ENCODE measurements around the gene COQ8B. TPM values are rescaled to one million over a fixed set of nuclear protein-coding genes. Genes with fewer than 3 reads are reported as not detected.

COQ8B gene
- total and polyA plus RNA-seq, 7 experiments from 2014 or later: 14.4 to 48.3 (median 36.9) TPM

- peaks cover 0 to 9% (median 3%) of the 10 kb centered on the region in 11 donors for H3K9me3 Mint-ChIP-seq
- peaks cover 0 to 1% (median 0%) of the 10 kb centered on the region in 7 donors for H3K4me1 Mint-ChIP-seq
- no peak overlapping the region for H3K4me3 ChIP-seq (ENCODE audit: low read length)
- no peaks in the 10 kb centered on the region for H3K27me3 ChIP-seq (ENCODE audit: control insufficient read depth in 2 of 2, insufficient read depth in 2 of 2, low read length in 2 of 2)
- H3K27me3 Mint-ChIP-seq: no peaks in the 10 kb centered on the region
- ChIA-PET CTCF (no interaction called here), POLR2A (no interaction called here)
- ATAC-seq (no peak), DNase-seq (no peak)
- peaks cover 0 to 31% (median 27%) of the 10 kb centered on the region in 5 donors for H3K36me3 Mint-ChIP-seq
- peaks cover 0 to 12% (median 0%) of the 10 kb centered on the region in 3 experiments for H3K9me3 ChIP-seq (ENCODE audit: control insufficient read depth in 2 of 3, low read length in 3 of 3)
- H3K4me3 Mint-ChIP-seq: no peak overlapping the region
- H3K27ac Mint-ChIP-seq: no peak overlapping the region
- H3K27ac ChIP-seq (ENCODE audit: low read depth, low read length): no peak overlapping the region
- peaks cover 0 to 51% (median 0%) of the 10 kb centered on the region in 3 experiments for H3K36me3 ChIP-seq (ENCODE audit: control insufficient read depth in 2 of 3, insufficient read depth in 3 of 3, low read length in 3 of 3)
- no peaks in the 10 kb centered on the region for H3K4me1 ChIP-seq (ENCODE audit: control insufficient read depth in 2 of 2, insufficient read depth in 2 of 2, low read length in 2 of 2)
- intact Hi-C loops (cut with micrococcal nuclease): no loop called here
Observed at GRCh38 chr19:40672573-40673299, 44.0 kb downstream of the COQ8B start.

GRCh38 chr19:40672038-40672437, 44.6 kb downstream of the COQ8B start:
- H3K36me3 Mint-ChIP-seq: peaks cover 0 to 28% (median 26%) of the 10 kb centered on the region in 5 donors
- H3K27ac ChIP-seq (ENCODE audit: low read depth, low read length): no peak overlapping the region
- H3K36me3 ChIP-seq (ENCODE audit: control insufficient read depth in 2 of 3, insufficient read depth in 3 of 3, low read length in 3 of 3): peaks cover 0 to 46% (median 0%) of the 10 kb centered on the region in 3 experiments
- ATAC-seq (no peak), DNase-seq (no peak)
- H3K27me3 Mint-ChIP-seq: no peaks in the 10 kb centered on the region
- H3K4me3 ChIP-seq (ENCODE audit: low read length): no peak overlapping the region
- peaks cover 0 to 12% (median 0%) of the 10 kb centered on the region in 3 experiments for H3K9me3 ChIP-seq (ENCODE audit: control insufficient read depth in 2 of 3, low read length in 3 of 3)
- intact Hi-C loops (cut with micrococcal nuclease): no loop called here
- H3K27ac Mint-ChIP-seq: no peak overlapping the region
- peaks cover 0 to 1% (median 0%) of the 10 kb centered on the region in 7 donors for H3K4me1 Mint-ChIP-seq
- ChIA-PET CTCF (no interaction called here), POLR2A (no interaction called here)
- no peaks in the 10 kb centered on the region for H3K27me3 ChIP-seq (ENCODE audit: control insufficient read depth in 2 of 2, insufficient read depth in 2 of 2, low read length in 2 of 2)
- peaks cover 0 to 9% (median 3%) of the 10 kb centered on the region in 11 donors for H3K9me3 Mint-ChIP-seq
- no peaks in the 10 kb centered on the region for H3K4me1 ChIP-seq (ENCODE audit: control insufficient read depth in 2 of 2, insufficient read depth in 2 of 2, low read length in 2 of 2)
- H3K4me3 Mint-ChIP-seq: no peak overlapping the region

GRCh38 chr19:40671404-40671803, 45.3 kb downstream of the COQ8B start:
- Histone ChIP-seq H3K36me3 (ENCODE audit: control insufficient read depth in 2 of 3, insufficient read depth in 3 of 3, low read length in 3 of 3) (peaks cover 0 to 43% (median 0%) of the 10 kb centered on the region in 3 experiments), H3K4me1 (ENCODE audit: control insufficient read depth in 2 of 2, insufficient read depth in 2 of 2, low read length in 2 of 2) (no peaks in the 10 kb centered on the region), H3K9me3 (ENCODE audit: control insufficient read depth in 2 of 3, low read length in 3 of 3) (peaks cover 0 to 12% (median 0%) of the 10 kb centered on the region in 3 experiments), H3K4me3 (ENCODE audit: low read length) (no peak overlapping the region), H3K27me3 (ENCODE audit: control insufficient read depth in 2 of 2, insufficient read depth in 2 of 2, low read length in 2 of 2) (no peaks in the 10 kb centered on the region), H3K27ac (ENCODE audit: low read depth, low read length) (no peak overlapping the region)
- Mint-ChIP-seq H3K36me3 (peaks cover 0 to 32% (median 26%) of the 10 kb centered on the region in 5 donors), H3K9me3 (peaks cover 0 to 9% (median 3%) of the 10 kb centered on the region in 11 donors), H3K4me1 (peaks cover 0 to 5% (median 0%) of the 10 kb centered on the region in 7 donors), H3K27me3 (no peaks in the 10 kb centered on the region), H3K4me3 (no peak overlapping the region), H3K27ac (no peak overlapping the region)
- ATAC-seq (no peak), DNase-seq (no peak)
- POLR2A ChIA-PET: interaction anchor here (0.7 kb wide), 1 partner anchor 17 kb away, joined by 7 read pairs; no protein-coding TSS in a partner anchor
- CTCF ChIA-PET: no interaction called here
- intact Hi-C loops (cut with micrococcal nuclease): no loop called here

- peaks cover 0 to 9% (median 3%) of the 10 kb centered on the region in 11 donors for H3K9me3 Mint-ChIP-seq
- H3K4me1 ChIP-seq (ENCODE audit: control insufficient read depth in 2 of 2, insufficient read depth in 2 of 2, low read length in 2 of 2): no peaks in the 10 kb centered on the region
- peaks cover 0 to 32% (median 23%) of the 10 kb centered on the region in 5 donors for H3K36me3 Mint-ChIP-seq
- no peaks in the 10 kb centered on the region for H3K27me3 Mint-ChIP-seq
- intact Hi-C loops (cut with micrococcal nuclease): no loop called here
- H3K4me1 Mint-ChIP-seq: peaks cover 0 to 7% (median 0%) of the 10 kb centered on the region in 7 donors
- DNase-seq: no peak
- peaks cover 0 to 12% (median 0%) of the 10 kb centered on the region in 3 experiments for H3K9me3 ChIP-seq (ENCODE audit: control insufficient read depth in 2 of 3, low read length in 3 of 3)
- H3K27me3 ChIP-seq (ENCODE audit: control insufficient read depth in 2 of 2, insufficient read depth in 2 of 2, low read length in 2 of 2): no peaks in the 10 kb centered on the region
- ChIA-PET POLR2A (no interaction called here), CTCF (no interaction called here)
- peak overlapping the region in 2 of 9 donors; percentile 27 to 34 for H3K27ac Mint-ChIP-seq
- H3K4me3 ChIP-seq (ENCODE audit: low read length): no peak overlapping the region
- no peak overlapping the region for H3K4me3 Mint-ChIP-seq
- no peak overlapping the region for H3K27ac ChIP-seq (ENCODE audit: low read depth, low read length)
- no peak for ATAC-seq
- peaks cover 0 to 43% (median 0%) of the 10 kb centered on the region in 3 experiments for H3K36me3 ChIP-seq (ENCODE audit: control insufficient read depth in 2 of 3, insufficient read depth in 3 of 3, low read length in 3 of 3)
Observed at GRCh38 chr19:40668991-40669614, 47.6 kb downstream of the COQ8B start.

GRCh38 chr19:40667602-40668001, 49.1 kb downstream of the COQ8B start:
- no peak overlapping the region for H3K4me3 ChIP-seq (ENCODE audit: low read length)
- intact Hi-C loops (cut with micrococcal nuclease): no loop called here
- DNase-seq (no peak), ATAC-seq (no peak)
- H3K4me1 ChIP-seq (ENCODE audit: control insufficient read depth in 2 of 2, insufficient read depth in 2 of 2, low read length in 2 of 2): peaks cover 0 to 7% of the 10 kb centered on the region in 2 donors
- Mint-ChIP-seq H3K9me3 (peaks cover 0 to 9% (median 3%) of the 10 kb centered on the region in 11 donors), H3K4me1 (peaks cover 0 to 20% (median 6%) of the 10 kb centered on the region in 7 donors), H3K4me3 (no peak overlapping the region), H3K36me3 (peaks cover 0 to 32% (median 23%) of the 10 kb centered on the region in 5 donors), H3K27ac (no peak overlapping the region), H3K27me3 (no peaks in the 10 kb centered on the region)
- H3K27ac ChIP-seq (ENCODE audit: low read depth, low read length): no peak overlapping the region
- ChIA-PET POLR2A (no interaction called here), CTCF (no interaction called here)
- H3K36me3 ChIP-seq (ENCODE audit: control insufficient read depth in 2 of 3, insufficient read depth in 3 of 3, low read length in 3 of 3): peaks cover 0 to 31% (median 0%) of the 10 kb centered on the region in 3 experiments
- H3K9me3 ChIP-seq (ENCODE audit: control insufficient read depth in 2 of 3, low read length in 3 of 3): peaks cover 0 to 12% (median 0%) of the 10 kb centered on the region in 3 experiments
- H3K27me3 ChIP-seq (ENCODE audit: control insufficient read depth in 2 of 2, insufficient read depth in 2 of 2, low read length in 2 of 2): no peaks in the 10 kb centered on the region

GRCh38 chr19:40666803-40667438, 49.8 kb downstream of the COQ8B start:
- no peak overlapping the region for H3K4me3 Mint-ChIP-seq
- intact Hi-C loops (cut with micrococcal nuclease): no loop called here
- H3K36me3 ChIP-seq (ENCODE audit: control insufficient read depth in 2 of 3, insufficient read depth in 3 of 3, low read length in 3 of 3): peaks cover 0 to 25% (median 0%) of the 10 kb centered on the region in 3 experiments

More at GRCh38 chr19:40666803-40667438, 49.8 kb downstream of the COQ8B start:
- H3K4me1 Mint-ChIP-seq: peaks cover 0 to 24% (median 6%) of the 10 kb centered on the region in 7 donors
- peaks cover 0 to 9% (median 3%) of the 10 kb centered on the region in 11 donors for H3K9me3 Mint-ChIP-seq
- POLR2A ChIA-PET: no interaction called here
- H3K27me3 ChIP-seq (ENCODE audit: control insufficient read depth in 2 of 2, insufficient read depth in 2 of 2, low read length in 2 of 2): no peaks in the 10 kb centered on the region
- no peak overlapping the region for H3K27ac ChIP-seq (ENCODE audit: low read depth, low read length)
- ATAC-seq (no peak), DNase-seq (no peak)
- peaks cover 0 to 7% of the 10 kb centered on the region in 2 donors for H3K4me1 ChIP-seq (ENCODE audit: control insufficient read depth in 2 of 2, insufficient read depth in 2 of 2, low read length in 2 of 2)
- H3K36me3 Mint-ChIP-seq: peaks cover 0 to 32% (median 23%) of the 10 kb centered on the region in 5 donors
- H3K27ac Mint-ChIP-seq: no peak overlapping the region
- H3K4me3 ChIP-seq (ENCODE audit: low read length): no peak overlapping the region
- peaks cover 0 to 12% (median 0%) of the 10 kb centered on the region in 3 experiments for H3K9me3 ChIP-seq (ENCODE audit: control insufficient read depth in 2 of 3, low read length in 3 of 3)
- H3K27me3 Mint-ChIP-seq: no peaks in the 10 kb centered on the region
- CTCF ChIA-PET: no interaction called here

All from naive thymus-derived CD4-positive, alpha-beta T cell (primary cell).